Mesenchymal stem cell (in vitro differentiated cells and primary cell): Measurements from ENCODE around the gene BRSK2.
A peak's percentile ranks its signal among the peaks of the same experiment; 100 is the strongest.

Experiments used
- DNase-seq: peaks from one replicate; pipeline ENCODE4 v3.0.0-alpha.2; 2013
- H2AFZ ChIP-seq: one replicate; pipeline ENCODE4 v1.6.1; 2013; ENCODE audit warnings: low read depth, mild to moderate bottlenecking, control low read depth, inconsistent platforms, low read length, moderate library complexity
- H2AK5ac ChIP-seq: 2 replicates; pipeline ENCODE4 v1.6.1; 2013; ENCODE audit warnings: low read length, moderate library complexity, mild to moderate bottlenecking, inconsistent platforms; ENCODE audit not compliant: severe bottlenecking
- H2BK120ac ChIP-seq: one replicate; pipeline ENCODE4 v1.6.1; 2013; ENCODE audit warnings: low read depth, mild to moderate bottlenecking, inconsistent platforms, low read length, moderate library complexity
- H2BK12ac ChIP-seq, 2 experiments: one replicate each; pipeline ENCODE4 v1.6.1; 2013; ENCODE audit warnings: inconsistent platforms in 2 of 2, low read length in 2 of 2, mild to moderate bottlenecking in 2 of 2, moderate library complexity in 2 of 2, control low read depth in 1 of 2
- H2BK15ac ChIP-seq: one replicate; pipeline ENCODE4 v1.6.1; 2013; ENCODE audit warnings: mild to moderate bottlenecking, low read depth, inconsistent platforms; ENCODE audit not compliant: poor library complexity, severe bottlenecking
- H2BK5ac ChIP-seq: 2 replicates; pipeline ENCODE4 v1.6.1; 2013; ENCODE audit warnings: low read depth, mild to moderate bottlenecking, low read length, control low read depth, inconsistent platforms; ENCODE audit not compliant: poor library complexity, severe bottlenecking
- H3K14ac ChIP-seq, 2 experiments: one replicate each; pipeline ENCODE4 v1.6.1; 2013; ENCODE audit warnings: inconsistent platforms in 2 of 2, low read length in 2 of 2, control low read depth in 1 of 2, mild to moderate bottlenecking in 1 of 2, moderate library complexity in 1 of 2
- H3K18ac ChIP-seq, 2 experiments: one replicate each; pipeline ENCODE4 v1.6.1; 2013; ENCODE audit warnings: inconsistent platforms in 2 of 2, low read length in 2 of 2, control low read depth in 1 of 2, low read depth in 1 of 2, mild to moderate bottlenecking in 1 of 2
- H3K23ac ChIP-seq, 2 experiments: one replicate each; pipeline ENCODE4 v1.6.1; 2013; ENCODE audit warnings: inconsistent platforms in 2 of 2, low read length in 2 of 2, mild to moderate bottlenecking in 2 of 2, moderate library complexity in 2 of 2, control low read depth in 1 of 2
- H3K27ac ChIP-seq: 2 replicates; pipeline ENCODE4 v1.5.1; 2013; ENCODE audit warnings: mild to moderate bottlenecking, moderate library complexity, low read length, control low read depth, inconsistent platforms; ENCODE audit not compliant: poor library complexity, severe bottlenecking
- H3K27me3 ChIP-seq, 2 experiments: 2 replicates each; pipeline versions ENCODE4 v1.6.1 to v1.7.0; 2013; ENCODE audit warnings: low read length in 2 of 2, mild to moderate bottlenecking in 2 of 2, moderate library complexity in 2 of 2, control low read depth in 1 of 2, inconsistent platforms in 1 of 2; ENCODE audit not compliant: control insufficient read depth in 1 of 2, insufficient read depth in 1 of 2
- H3K36me3 ChIP-seq, 2 experiments: 2 replicates each; pipeline versions ENCODE4 v1.6.1 to v1.7.0; 2013; ENCODE audit warnings: low read length in 2 of 2, control low read depth in 1 of 2, inconsistent platforms in 1 of 2, low read depth in 1 of 2, mild to moderate bottlenecking in 1 of 2; ENCODE audit not compliant: insufficient read depth in 2 of 2, control insufficient read depth in 1 of 2
- H3K4ac ChIP-seq, 2 experiments: one replicate each; pipeline ENCODE4 v1.6.1; 2013; ENCODE audit warnings: inconsistent platforms in 2 of 2, low read length in 2 of 2, mild to moderate bottlenecking in 2 of 2, moderate library complexity in 2 of 2, control low read depth in 1 of 2, low read depth in 1 of 2
- H3K4me1 ChIP-seq: 2 replicates; pipeline ENCODE4 v1.6.1; 2013; ENCODE audit warnings: low read depth, low read length, control low read depth; ENCODE audit not compliant: control insufficient read depth, insufficient read depth
- H3K4me2 ChIP-seq: 2 replicates; pipeline ENCODE4 v1.6.1; 2013; ENCODE audit warnings: low read length, mild to moderate bottlenecking, inconsistent platforms; ENCODE audit not compliant: poor library complexity, severe bottlenecking
- H3K4me3 ChIP-seq, 2 experiments: 2 replicates each; pipeline versions ENCODE4 v1.5.1 to v1.7.0; 2013; ENCODE audit warnings: low read length in 2 of 2, mild to moderate bottlenecking in 2 of 2, control low read depth in 1 of 2, low read depth in 1 of 2; ENCODE audit not compliant: insufficient read depth in 1 of 2
- H3K79me1 ChIP-seq: replicated peaks from 2 replicates; pipeline ENCODE4 v1.6.1; 2013; ENCODE audit warnings: mild to moderate bottlenecking, control low read depth, low read length, inconsistent platforms; ENCODE audit not compliant: poor library complexity, severe bottlenecking
- H3K9ac ChIP-seq: 2 replicates; pipeline ENCODE4 v1.7.0; 2013; ENCODE audit warnings: mild to moderate bottlenecking, low read length, moderate library complexity
- H3K9me3 ChIP-seq: 2 replicates; pipeline ENCODE4 v1.7.0; 2013; ENCODE audit warnings: mild to moderate bottlenecking, low read length; ENCODE audit not compliant: control insufficient read depth
- H4K8ac ChIP-seq: one replicate; pipeline ENCODE4 v1.6.1; 2013; ENCODE audit warnings: inconsistent platforms, mild to moderate bottlenecking, low read length, moderate library complexity
- H4K91ac ChIP-seq: one replicate; pipeline ENCODE4 v1.6.1; 2013; ENCODE audit warnings: mild to moderate bottlenecking, low read length, inconsistent platforms
- WGBS: methylation state at CpG from one replicate; pipeline ENCODE4 v1.1.7; 2013; ENCODE audit warnings: mixed read lengths; 5-methylcytosine and 5-hydroxymethylcytosine counted together

The BRSK2 gene

GRCh38 chr11:1504581-1505290, 115.0 kb downstream of the BRSK2 start:
- no peak for DNase-seq
- H3K4me1 ChIP-seq, result peaks cover 6% of the 10 kb centered on the region
- H3K9me3 ChIP-seq, result no peaks in the 10 kb centered on the region
- H4K91ac ChIP-seq, result no peak overlapping the region
- no peak overlapping the region for H3K4ac ChIP-seq
- no peak overlapping the region for H4K8ac ChIP-seq
- peaks cover 72% of the 10 kb centered on the region for H3K79me1 ChIP-seq
- WGBS, result 96% methylated on average over 26 of the region's 28 CpGs
- no peak overlapping the region for H3K14ac ChIP-seq
- H3K18ac ChIP-seq, result no peak overlapping the region
- no peak overlapping the region for H2BK5ac ChIP-seq
- no peak overlapping the region for H2AK5ac ChIP-seq
- H3K4me3 ChIP-seq, result no peak overlapping the region
- no peaks in the 10 kb centered on the region for H3K27me3 ChIP-seq
- no peak overlapping the region for H2BK120ac ChIP-seq
- no peak overlapping the region for H3K23ac ChIP-seq
- no peak overlapping the region for H3K4me2 ChIP-seq
- no peak overlapping the region for H2AFZ ChIP-seq
- no peak overlapping the region for H2BK15ac ChIP-seq
- H3K9ac ChIP-seq, result no peak overlapping the region
- no peak overlapping the region for H2BK12ac ChIP-seq
- H3K36me3 ChIP-seq, result peaks cover 3 to 41% of the 10 kb centered on the region in 2 experiments
- no peak overlapping the region for H3K27ac ChIP-seq

- no peak overlapping the region for H3K18ac ChIP-seq
- H3K9ac ChIP-seq, result no peak overlapping the region
- WGBS, result 87% methylated on average over 11 of the region's 11 CpGs
- no peak overlapping the region for H3K4me2 ChIP-seq
- no peaks in the 10 kb centered on the region for H3K9me3 ChIP-seq
- H2BK12ac ChIP-seq, result no peak overlapping the region
- H2AFZ ChIP-seq, result no peak overlapping the region
- H4K8ac ChIP-seq, result no peak overlapping the region
- no peak overlapping the region for H3K23ac ChIP-seq
- H3K27me3 ChIP-seq, result no peaks in the 10 kb centered on the region
- no peak overlapping the region for H4K91ac ChIP-seq
- no peak overlapping the region for H3K4me3 ChIP-seq
- H3K4ac ChIP-seq, result no peak overlapping the region
- H2BK120ac ChIP-seq, result no peak overlapping the region
- no peak overlapping the region for H2AK5ac ChIP-seq
- peaks cover 68% of the 10 kb centered on the region for H3K79me1 ChIP-seq
- DNase-seq, result no peak
- no peak overlapping the region for H2BK15ac ChIP-seq
- H3K4me1 ChIP-seq, result peaks cover 6% of the 10 kb centered on the region
- H2BK5ac ChIP-seq, result no peak overlapping the region
- H3K14ac ChIP-seq, result no peak overlapping the region
- no peak overlapping the region for H3K27ac ChIP-seq
- H3K36me3 ChIP-seq, result peaks cover 0 to 36% of the 10 kb centered on the region in 2 experiments
Measured at GRCh38 chr11:1505480-1505879, 115.7 kb downstream of the BRSK2 start.

GRCh38 chr11:1506981-1507380, 117.2 kb downstream of the BRSK2 start:
- no peak overlapping the region for H3K18ac ChIP-seq
- no peak overlapping the region for H3K27ac ChIP-seq
- H3K9ac ChIP-seq, result no peak overlapping the region
- 92% methylated on average over 9 of the region's 9 CpGs for WGBS
- H2BK5ac ChIP-seq, result no peak overlapping the region
- no peak overlapping the region for H3K4me3 ChIP-seq
- H4K91ac ChIP-seq, result no peak overlapping the region
- peaks cover 9% of the 10 kb centered on the region for H3K4me1 ChIP-seq
- H3K23ac ChIP-seq, result no peak overlapping the region
- no peak overlapping the region for H4K8ac ChIP-seq
- H2AFZ ChIP-seq, result no peak overlapping the region
- peaks cover 0 to 23% of the 10 kb centered on the region in 2 experiments for H3K36me3 ChIP-seq
- DNase-seq, result no peak
- H3K79me1 ChIP-seq, result peaks cover 61% of the 10 kb centered on the region
- H3K4ac ChIP-seq, result no peak overlapping the region
- H2AK5ac ChIP-seq, result no peak overlapping the region
- no peak overlapping the region for H3K14ac ChIP-seq
- no peaks in the 10 kb centered on the region for H3K27me3 ChIP-seq
- H2BK12ac ChIP-seq, result no peak overlapping the region
- H3K9me3 ChIP-seq, result no peaks in the 10 kb centered on the region
- H2BK120ac ChIP-seq, result no peak overlapping the region
- no peak overlapping the region for H3K4me2 ChIP-seq
- H2BK15ac ChIP-seq, result no peak overlapping the region

- H3K4me3 ChIP-seq, result no peak overlapping the region
Measured at GRCh38 chr11:1507381-1508140, 117.8 kb downstream of the BRSK2 start.

More at GRCh38 chr11:1507381-1508140, 117.8 kb downstream of the BRSK2 start:
- Histone ChIP-seq H3K79me1 (peaks cover 55% of the 10 kb centered on the region), H3K27me3 (no peaks in the 10 kb centered on the region), H4K91ac (no peak overlapping the region), H3K18ac (peak overlapping the region in 1 of 2 experiments; percentile 35), H2BK12ac (no peak overlapping the region), H3K9ac (no peak overlapping the region), H3K14ac (no peak overlapping the region), H3K23ac (no peak overlapping the region), H3K36me3 (peaks cover 0 to 22% of the 10 kb centered on the region in 2 experiments), H2AFZ (no peak overlapping the region), H3K9me3 (no peaks in the 10 kb centered on the region), H3K27ac (no peak overlapping the region), H3K4me2 (no peak overlapping the region), H3K4ac (no peak overlapping the region), H3K4me1 (peaks cover 9% of the 10 kb centered on the region), H4K8ac (no peak overlapping the region), H2BK120ac (no peak overlapping the region), H2AK5ac (no peak overlapping the region), H2BK5ac (no peak overlapping the region), H2BK15ac (no peak overlapping the region)
- WGBS, result 68% methylated on average over 21 of the region's 21 CpGs
- DNase-seq, result no peak
